ENCODE results near the gene CMTM2. TPM values are rescaled to one million over a fixed set of nuclear protein-coding genes. Genes with fewer than 3 reads are reported as not detected.

Gene CMTM2
- total and polyA plus RNA-seq, 9 of the 15 experiments (the other 6 are each of a cell fraction or from before 2014, with no cell fraction given), result not detected

DNA sequence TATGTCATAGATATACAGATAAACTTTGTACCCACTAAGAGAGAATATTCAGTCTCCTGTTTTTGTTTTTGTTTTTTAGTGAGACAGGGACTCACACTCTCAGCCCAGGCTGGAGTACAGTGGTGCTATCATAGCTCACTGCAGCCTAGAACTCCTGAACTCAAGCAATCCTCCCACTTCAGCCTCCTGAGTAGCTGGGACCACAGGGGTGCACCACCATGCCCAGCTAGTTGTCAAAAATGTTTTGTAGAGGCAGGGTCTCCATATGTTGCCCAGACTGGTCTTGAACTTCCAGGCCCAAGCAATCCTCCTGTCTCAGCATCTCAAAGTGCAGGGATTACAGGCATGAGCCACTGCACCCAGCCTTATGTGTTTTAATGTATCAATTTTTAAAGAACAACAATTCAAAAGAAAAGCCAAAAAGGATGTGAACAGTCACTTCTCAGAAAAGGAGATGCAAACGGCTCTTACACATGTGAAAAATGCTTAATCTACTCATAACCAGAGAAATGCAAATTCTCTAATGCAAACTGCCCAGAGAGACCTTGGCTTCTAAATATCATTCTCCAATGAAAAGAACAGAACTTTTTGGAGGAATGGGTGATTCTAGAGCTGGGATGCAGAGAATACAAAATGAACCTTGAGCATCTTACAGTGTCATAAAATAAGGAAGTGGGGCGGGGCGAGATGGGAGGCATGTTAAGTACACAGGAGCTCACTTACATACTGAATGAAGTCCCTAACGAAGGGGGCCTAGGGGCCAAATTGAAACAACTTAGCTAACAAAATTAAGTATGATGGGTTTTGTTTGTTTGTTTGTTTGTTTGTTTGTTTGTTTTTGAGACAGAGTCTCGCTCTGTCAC lies 18.0 kb downstream of the CMTM2 start:
- DNase-seq (ENCODE audit: extremely low read depth in 1 of 4, low spot score in 3 of 4), result no peak
- intact Hi-C loops (cut with micrococcal nuclease), result no loop called here
- ChIA-PET POLR2A (interaction anchor here (1.0 kb wide), 1 partner anchor 232 kb away, joined by 3 read pairs; no protein-coding TSS in a partner anchor), CTCF (ENCODE audit: low intra/inter-chr PET ratio) (no interaction called here)
- no peak overlapping the region for H3K4me2 ChIP-seq (ENCODE audit: insufficient read depth, low read length)
- peaks cover 0 to 5% of the 10 kb centered on the region in 2 experiments; a peak in 1 of 5 replicates for H3K4me1 ChIP-seq (replicated peaks in 1 of 2; ENCODE audit: control insufficient read depth in 2 of 2, insufficient read depth in 2 of 2, low read length in 2 of 2)
- no peak for TF ChIP-seq GATAD2A (IDR thresholded peaks at IDR 0.05)
- no peak for TF ChIP-seq RCOR1 (IDR thresholded peaks at IDR 0.05; ENCODE audit: borderline replicate concordance in 1 of 2, low read depth in 2 of 2, low read length in 2 of 2)
- peak; percentile 77 for TF ChIP-seq SPI1 (IDR thresholded peaks at IDR 0.05; ENCODE audit: borderline replicate concordance, low read depth, low read length)
- no peak overlapping the region for H3K9ac ChIP-seq (ENCODE audit: insufficient read depth in 1 of 2, low read depth in 2 of 2, low read length in 2 of 2)
- peaks cover 0 to 11% of the 10 kb centered on the region in 2 experiments; a peak in 1 of 5 replicates for H3K27me3 ChIP-seq (ENCODE audit: control insufficient read depth in 2 of 2, insufficient read depth in 2 of 2, low read length in 2 of 2)
- no peak for ATAC-seq
- in situ Hi-C loops (cut with MboI), result no loop called here
- H2AFZ ChIP-seq (ENCODE audit: low read depth, low read length), result no peak overlapping the region
- 27% methylated on average over 5 of the region's 5 CpGs for WGBS (ENCODE audit: insufficient coverage, low coverage, missing lambda C conversion rate)
- no peaks in the 10 kb centered on the region for H3K79me2 ChIP-seq (ENCODE audit: control insufficient read depth, insufficient read depth, low read length)
- no TSS peak for BruUV-seq (replicated peaks)
- no peaks in the 10 kb centered on the region for H3K36me3 ChIP-seq (ENCODE audit: control insufficient read depth, insufficient read depth, low read length)
- no peak overlapping the region for H3K27ac ChIP-seq (ENCODE audit: extremely low read depth, low read depth, low read length)
- no peak for FAIRE-seq
- H3K9me3 ChIP-seq (replicated peaks; ENCODE audit: control insufficient read depth, insufficient read depth, low read depth, low read length), result no peaks in the 10 kb centered on the region; the same call in 1 of the 2 replicates
- H3K9me1 ChIP-seq (ENCODE audit: control insufficient read depth, insufficient read depth, low read length), result no peaks in the 10 kb centered on the region
- no peaks in the 10 kb centered on the region for H4K20me1 ChIP-seq (replicated peaks; ENCODE audit: control insufficient read depth, insufficient read depth, low read length)
- H3K4me3 ChIP-seq, result no peak overlapping the region

- H3K4me1 ChIP-seq (replicated peaks in 1 of 2; ENCODE audit: control insufficient read depth in 2 of 2, insufficient read depth in 2 of 2, low read length in 2 of 2), result peaks cover 0 to 6% of the 10 kb centered on the region in 2 experiments; a peak in 1 of 5 replicates
- POLR2A ChIA-PET, result interaction anchor here (1.0 kb wide), 2 partner anchors 35 to 231 kb away, joined by 3 to 4 read pairs; no protein-coding TSS in a partner anchor
- no peak for DNase-seq (ENCODE audit: extremely low read depth in 1 of 4, low spot score in 3 of 4)
- H3K4me3 ChIP-seq, result no peak overlapping the region
- intact Hi-C loops (cut with micrococcal nuclease) (no loop called here), in situ Hi-C loops (cut with MboI) (no loop called here)
- H2AFZ ChIP-seq (ENCODE audit: low read depth, low read length), result no peak overlapping the region
- H3K9ac ChIP-seq (ENCODE audit: insufficient read depth in 1 of 2, low read depth in 2 of 2, low read length in 2 of 2), result no peak overlapping the region
- no peak overlapping the region for H3K4me2 ChIP-seq (ENCODE audit: insufficient read depth, low read length)
- no peaks in the 10 kb centered on the region for H4K20me1 ChIP-seq (replicated peaks; ENCODE audit: control insufficient read depth, insufficient read depth, low read length)
- 11% methylated on average over 3 of the region's 3 CpGs for WGBS (ENCODE audit: insufficient coverage, low coverage, missing lambda C conversion rate)
- H3K79me2 ChIP-seq (ENCODE audit: control insufficient read depth, insufficient read depth, low read length), result no peaks in the 10 kb centered on the region
- CTCF ChIA-PET (ENCODE audit: low intra/inter-chr PET ratio), result no interaction called here
- FAIRE-seq, result no peak
- no peak overlapping the region for H3K27ac ChIP-seq (ENCODE audit: extremely low read depth, low read depth, low read length)
- peak; percentile 74 for ATAC-seq
- H3K9me1 ChIP-seq (ENCODE audit: control insufficient read depth, insufficient read depth, low read length), result no peaks in the 10 kb centered on the region
- no peaks in the 10 kb centered on the region for H3K36me3 ChIP-seq (ENCODE audit: control insufficient read depth, insufficient read depth, low read length)
- H3K27me3 ChIP-seq (ENCODE audit: control insufficient read depth in 2 of 2, insufficient read depth in 2 of 2, low read length in 2 of 2), result peaks cover 0 to 11% of the 10 kb centered on the region in 2 experiments; a peak in 1 of 5 replicates
- no peaks in the 10 kb centered on the region; the same call in 1 of the 2 replicates for H3K9me3 ChIP-seq (replicated peaks; ENCODE audit: control insufficient read depth, insufficient read depth, low read depth, low read length)
- no TSS peak for BruUV-seq (replicated peaks)
- no peak for TF ChIP-seq KLF10 (CRISPR knock-in tag; IDR thresholded peaks at IDR 0.05)
- TF ChIP-seq HOXB6 (CRISPR knock-in tag; IDR thresholded peaks at IDR 0.05; ENCODE audit: borderline replicate concordance), result no peak
- TF ChIP-seq HBP1 (CRISPR knock-in tag; IDR thresholded peaks at IDR 0.05), result no peak
- no peak for TF ChIP-seq FOXA3 (CRISPR knock-in tag; conservative IDR thresholded peaks at IDR 0.05 in 1 of 2, IDR thresholded peaks at IDR 0.05 in 1 of 2)
- TF ChIP-seq ZFPM2 (CRISPR knock-in tag; IDR thresholded peaks at IDR 0.05), result no peak
- peak; percentile 55 for TF ChIP-seq ATF3 (IDR thresholded peaks at IDR 0.05)
- no peak for TF ChIP-seq ATF3 (CRISPR knock-in tag; conservative IDR thresholded peaks at IDR 0.05)
- TF ChIP-seq ZNF347 (CRISPR knock-in tag; IDR thresholded peaks at IDR 0.05; ENCODE audit: low read depth), result no peak
- TF ChIP-seq SMAD3 (CRISPR knock-in tag; conservative IDR thresholded peaks at IDR 0.05), result no peak
Measured at GRCh38 chr16:66598111-66598510, 18.8 kb downstream of the CMTM2 start.

Measured in K562 (cell line).